ENCODE results near the gene HIVEP1. TPM values are rescaled to one million over a fixed set of nuclear protein-coding genes. Genes with fewer than 3 reads are reported as not detected.

HIVEP1 gene
- total RNA-seq, 1 donor from 2014 or later, result 37.1 TPM

GRCh38 chr6:11977193-11977592, 34.9 kb upstream of the HIVEP1 start:
- no peak overlapping the region for H3K27ac Mint-ChIP-seq (ENCODE audit: unreplicated experiment)
- H3K27me3 Mint-ChIP-seq (ENCODE audit: unreplicated experiment), result no peaks in the 10 kb centered on the region
- H3K4me3 Mint-ChIP-seq (ENCODE audit: unreplicated experiment), result no peak overlapping the region
- TF ChIP-seq CTCF (IDR thresholded peaks at IDR 0.05; ENCODE audit: partially characterized antibody, unreplicated experiment), result no peak
- H3K36me3 Mint-ChIP-seq (ENCODE audit: unreplicated experiment), result no peaks in the 10 kb centered on the region
- no peaks in the 10 kb centered on the region for H3K4me1 Mint-ChIP-seq (ENCODE audit: low read depth, unreplicated experiment)
- H3K9me3 Mint-ChIP-seq (ENCODE audit: unreplicated experiment), result no peaks in the 10 kb centered on the region
- DNase-seq, result no peak

GRCh38 chr6:11977738-11978137, 34.4 kb upstream of the HIVEP1 start:
- no peaks in the 10 kb centered on the region for H3K9me3 Mint-ChIP-seq (ENCODE audit: unreplicated experiment)
- H3K36me3 Mint-ChIP-seq (ENCODE audit: unreplicated experiment), result no peaks in the 10 kb centered on the region
- no peaks in the 10 kb centered on the region for H3K27me3 Mint-ChIP-seq (ENCODE audit: unreplicated experiment)
- H3K4me1 Mint-ChIP-seq (ENCODE audit: low read depth, unreplicated experiment), result no peaks in the 10 kb centered on the region
- no peak for TF ChIP-seq CTCF (IDR thresholded peaks at IDR 0.05; ENCODE audit: partially characterized antibody, unreplicated experiment)
- H3K4me3 Mint-ChIP-seq (ENCODE audit: unreplicated experiment), result no peak overlapping the region
- no peak for DNase-seq
- H3K27ac Mint-ChIP-seq (ENCODE audit: unreplicated experiment), result no peak overlapping the region

- DNase-seq, result no peak
- no peaks in the 10 kb centered on the region for H3K36me3 Mint-ChIP-seq (ENCODE audit: unreplicated experiment)
- H3K4me3 Mint-ChIP-seq (ENCODE audit: unreplicated experiment), result no peak overlapping the region
- H3K27ac Mint-ChIP-seq (ENCODE audit: unreplicated experiment), result no peak overlapping the region
- no peaks in the 10 kb centered on the region for H3K9me3 Mint-ChIP-seq (ENCODE audit: unreplicated experiment)
- no peak for TF ChIP-seq CTCF (IDR thresholded peaks at IDR 0.05; ENCODE audit: partially characterized antibody, unreplicated experiment)
- H3K27me3 Mint-ChIP-seq (ENCODE audit: unreplicated experiment), result no peaks in the 10 kb centered on the region
- no peaks in the 10 kb centered on the region for H3K4me1 Mint-ChIP-seq (ENCODE audit: low read depth, unreplicated experiment)
Observed at GRCh38 chr6:11978169-11978987, 33.7 kb upstream of the HIVEP1 start.

- no peak for DNase-seq
- Mint-ChIP-seq H3K4me3 (ENCODE audit: unreplicated experiment) (no peak overlapping the region), H3K27me3 (ENCODE audit: unreplicated experiment) (no peaks in the 10 kb centered on the region), H3K9me3 (ENCODE audit: unreplicated experiment) (no peaks in the 10 kb centered on the region), H3K36me3 (ENCODE audit: unreplicated experiment) (no peaks in the 10 kb centered on the region), H3K27ac (ENCODE audit: unreplicated experiment) (no peak overlapping the region), H3K4me1 (ENCODE audit: low read depth, unreplicated experiment) (no peaks in the 10 kb centered on the region)
- TF ChIP-seq CTCF (IDR thresholded peaks at IDR 0.05; ENCODE audit: partially characterized antibody, unreplicated experiment), result no peak
Observed at GRCh38 chr6:11979866-11980265, 32.2 kb upstream of the HIVEP1 start.

- no peak for TF ChIP-seq CTCF (IDR thresholded peaks at IDR 0.05; ENCODE audit: partially characterized antibody, unreplicated experiment)
- Mint-ChIP-seq H3K27me3 (ENCODE audit: unreplicated experiment) (no peaks in the 10 kb centered on the region), H3K36me3 (ENCODE audit: unreplicated experiment) (no peaks in the 10 kb centered on the region), H3K4me3 (ENCODE audit: unreplicated experiment) (no peak overlapping the region), H3K4me1 (ENCODE audit: low read depth, unreplicated experiment) (no peaks in the 10 kb centered on the region), H3K27ac (ENCODE audit: unreplicated experiment) (no peak overlapping the region), H3K9me3 (ENCODE audit: unreplicated experiment) (no peaks in the 10 kb centered on the region)
- DNase-seq, result no peak
Observed at GRCh38 chr6:11983306-11983705, 28.8 kb upstream of the HIVEP1 start.
